ENCODE results near the gene C1orf198.

Gene C1orf198

DNA sequence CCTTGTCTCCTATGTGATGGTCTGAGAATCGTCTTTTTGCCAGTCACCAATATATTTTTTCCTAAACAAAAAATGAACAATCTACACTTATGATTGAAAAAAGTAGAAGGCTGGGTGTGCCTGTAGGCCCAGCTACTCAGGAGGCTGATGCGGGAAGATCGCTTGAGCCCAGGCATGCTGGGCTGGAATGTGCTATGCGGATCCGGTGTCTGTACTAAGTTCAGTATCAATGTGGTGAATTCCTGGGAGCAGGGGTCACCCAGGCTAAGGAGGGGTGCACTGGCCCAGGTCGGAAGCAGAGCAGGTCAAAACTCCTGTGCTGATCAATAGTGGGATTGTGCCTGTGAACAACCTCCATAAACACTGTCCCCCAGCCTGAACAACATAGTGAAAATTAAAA, 25.7 kb upstream of the C1orf198 start:
- TF ChIP-seq, protein P1, sequence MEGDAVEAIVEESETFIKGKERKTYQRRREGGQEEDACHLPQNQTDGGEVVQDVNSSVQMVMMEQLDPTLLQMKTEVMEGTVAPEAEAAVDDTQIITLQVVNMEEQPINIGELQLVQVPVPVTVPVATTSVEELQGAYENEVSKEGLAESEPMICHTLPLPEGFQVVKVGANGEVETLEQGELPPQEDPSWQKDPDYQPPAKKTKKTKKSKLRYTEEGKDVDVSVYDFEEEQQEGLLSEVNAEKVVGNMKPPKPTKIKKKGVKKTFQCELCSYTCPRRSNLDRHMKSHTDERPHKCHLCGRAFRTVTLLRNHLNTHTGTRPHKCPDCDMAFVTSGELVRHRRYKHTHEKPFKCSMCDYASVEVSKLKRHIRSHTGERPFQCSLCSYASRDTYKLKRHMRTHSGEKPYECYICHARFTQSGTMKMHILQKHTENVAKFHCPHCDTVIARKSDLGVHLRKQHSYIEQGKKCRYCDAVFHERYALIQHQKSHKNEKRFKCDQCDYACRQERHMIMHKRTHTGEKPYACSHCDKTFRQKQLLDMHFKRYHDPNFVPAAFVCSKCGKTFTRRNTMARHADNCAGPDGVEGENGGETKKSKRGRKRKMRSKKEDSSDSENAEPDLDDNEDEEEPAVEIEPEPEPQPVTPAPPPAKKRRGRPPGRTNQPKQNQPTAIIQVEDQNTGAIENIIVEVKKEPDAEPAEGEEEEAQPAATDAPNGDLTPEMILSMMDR (IDR thresholded peaks at IDR 0.05; ENCODE audit: control insufficient read depth, extremely low read depth, insufficient read depth): no peak
- no peak overlapping the region for H3K4me3 ChIP-seq (ENCODE audit: low read depth, low read length)
- no peak for DNase-seq (ENCODE audit: low read depth)

DNA sequence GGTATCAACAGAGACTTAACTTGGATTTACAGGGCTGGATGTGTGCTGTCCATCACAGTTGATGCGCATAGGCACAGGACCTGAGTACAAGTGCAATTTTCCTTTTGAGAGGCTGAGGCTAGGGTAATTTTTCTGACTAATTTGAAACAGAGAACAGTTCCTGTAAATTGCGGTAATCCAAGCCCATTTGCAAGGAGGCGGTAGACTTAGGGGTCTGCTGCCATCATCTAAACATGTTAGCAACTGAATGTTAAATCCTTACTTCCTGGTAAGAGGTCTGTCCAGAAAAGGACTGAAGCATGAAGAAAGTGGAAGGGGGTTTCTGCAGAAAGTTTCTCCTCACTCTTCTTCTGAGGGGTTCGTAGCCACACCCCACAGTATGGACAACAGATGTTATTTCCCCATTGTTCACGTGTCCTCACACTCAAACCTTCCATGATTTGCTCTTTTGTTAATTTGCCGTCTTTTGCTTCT, 23.7 kb upstream of the C1orf198 start:
- no peak for DNase-seq (ENCODE audit: low read depth)
- TF ChIP-seq, protein P1 (IDR thresholded peaks at IDR 0.05; ENCODE audit: control insufficient read depth, extremely low read depth, insufficient read depth): no peak
- H3K4me3 ChIP-seq (ENCODE audit: low read depth, low read length): no peak overlapping the region

- no peak for DNase-seq (ENCODE audit: low read depth)
- no peak overlapping the region for H3K4me3 ChIP-seq (ENCODE audit: low read depth, low read length)
- TF ChIP-seq, protein P1 (IDR thresholded peaks at IDR 0.05; ENCODE audit: control insufficient read depth, extremely low read depth, insufficient read depth): no peak
Observed at GRCh38 chr1:230891413-230891812, 23.1 kb upstream of the C1orf198 start.

DNA sequence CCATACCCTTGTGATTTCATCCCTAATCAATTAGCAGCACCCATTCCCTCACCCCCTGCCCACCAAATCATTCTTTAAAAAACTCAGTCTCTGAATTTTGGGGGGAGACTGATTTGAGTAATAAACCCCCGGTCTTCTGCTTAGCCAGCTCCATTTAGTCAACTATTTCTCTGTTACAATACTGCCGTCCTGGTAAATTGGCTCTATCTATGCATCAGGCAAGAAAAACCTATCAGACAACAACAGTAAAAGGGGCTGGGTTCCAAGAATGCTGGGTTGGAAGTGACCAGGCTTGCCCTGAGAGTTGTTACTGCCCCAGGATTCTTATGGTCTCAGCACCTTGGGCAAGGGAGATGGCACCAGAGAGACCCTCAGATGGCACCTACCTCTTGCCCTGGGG, 16.3 kb upstream of the C1orf198 start:
- no peak for DNase-seq (ENCODE audit: low read depth)
- TF ChIP-seq, protein P1 (IDR thresholded peaks at IDR 0.05; ENCODE audit: control insufficient read depth, extremely low read depth, insufficient read depth): no peak
- no peak overlapping the region for H3K4me3 ChIP-seq (ENCODE audit: low read depth, low read length)

GRCh38 chr1:230883967-230884366, 15.6 kb upstream of the C1orf198 start:
- DNase-seq (ENCODE audit: low read depth): no peak
- TF ChIP-seq, protein P1 (IDR thresholded peaks at IDR 0.05; ENCODE audit: control insufficient read depth, extremely low read depth, insufficient read depth): no peak
- H3K4me3 ChIP-seq (ENCODE audit: low read depth, low read length): no peak overlapping the region

GRCh38 chr1:230879778-230880177, 11.5 kb upstream of the C1orf198 start:
- DNase-seq (ENCODE audit: low read depth): no peak
- TF ChIP-seq, protein P1 (IDR thresholded peaks at IDR 0.05; ENCODE audit: control insufficient read depth, extremely low read depth, insufficient read depth): no peak
- no peak overlapping the region for H3K4me3 ChIP-seq (ENCODE audit: low read depth, low read length)

GRCh38 chr1:230878591-230878990, 10.3 kb upstream of the C1orf198 start:
- TF ChIP-seq, protein P1 (IDR thresholded peaks at IDR 0.05; ENCODE audit: control insufficient read depth, extremely low read depth, insufficient read depth): no peak
- H3K4me3 ChIP-seq (ENCODE audit: low read depth, low read length): no peak overlapping the region
- DNase-seq (ENCODE audit: low read depth): no peak
